ENCODE data around the gene ZBTB43.
"Not testable (repeated sequence)": the region's sequence is repeated elsewhere in the genome, so short reads cannot be mapped to it uniquely, and the experiment has no call there.

Gene ZBTB43

DNA sequence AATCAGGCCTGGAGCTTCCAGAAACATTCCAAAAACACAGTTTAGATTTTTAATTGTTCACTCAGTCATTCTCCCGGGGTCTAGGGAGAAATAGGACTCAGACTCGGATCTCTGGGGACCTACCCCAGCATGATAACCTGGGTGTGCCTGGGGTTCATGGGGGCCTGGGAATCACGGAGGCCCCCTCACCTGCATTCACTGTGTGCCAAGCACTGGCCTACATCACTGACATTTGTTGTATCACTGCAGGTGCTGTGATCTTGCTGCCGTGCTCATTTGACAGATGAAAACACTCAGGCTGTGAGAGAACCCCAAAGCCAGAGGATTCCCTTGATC, 22.8 kb upstream of the ZBTB43 start:
- no peak for DNase-seq (ENCODE audit: low spot score)
- TF ChIP-seq, protein P1, sequence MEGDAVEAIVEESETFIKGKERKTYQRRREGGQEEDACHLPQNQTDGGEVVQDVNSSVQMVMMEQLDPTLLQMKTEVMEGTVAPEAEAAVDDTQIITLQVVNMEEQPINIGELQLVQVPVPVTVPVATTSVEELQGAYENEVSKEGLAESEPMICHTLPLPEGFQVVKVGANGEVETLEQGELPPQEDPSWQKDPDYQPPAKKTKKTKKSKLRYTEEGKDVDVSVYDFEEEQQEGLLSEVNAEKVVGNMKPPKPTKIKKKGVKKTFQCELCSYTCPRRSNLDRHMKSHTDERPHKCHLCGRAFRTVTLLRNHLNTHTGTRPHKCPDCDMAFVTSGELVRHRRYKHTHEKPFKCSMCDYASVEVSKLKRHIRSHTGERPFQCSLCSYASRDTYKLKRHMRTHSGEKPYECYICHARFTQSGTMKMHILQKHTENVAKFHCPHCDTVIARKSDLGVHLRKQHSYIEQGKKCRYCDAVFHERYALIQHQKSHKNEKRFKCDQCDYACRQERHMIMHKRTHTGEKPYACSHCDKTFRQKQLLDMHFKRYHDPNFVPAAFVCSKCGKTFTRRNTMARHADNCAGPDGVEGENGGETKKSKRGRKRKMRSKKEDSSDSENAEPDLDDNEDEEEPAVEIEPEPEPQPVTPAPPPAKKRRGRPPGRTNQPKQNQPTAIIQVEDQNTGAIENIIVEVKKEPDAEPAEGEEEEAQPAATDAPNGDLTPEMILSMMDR (IDR thresholded peaks at IDR 0.05; ENCODE audit: extremely low read depth, missing control alignments): no peak

DNA sequence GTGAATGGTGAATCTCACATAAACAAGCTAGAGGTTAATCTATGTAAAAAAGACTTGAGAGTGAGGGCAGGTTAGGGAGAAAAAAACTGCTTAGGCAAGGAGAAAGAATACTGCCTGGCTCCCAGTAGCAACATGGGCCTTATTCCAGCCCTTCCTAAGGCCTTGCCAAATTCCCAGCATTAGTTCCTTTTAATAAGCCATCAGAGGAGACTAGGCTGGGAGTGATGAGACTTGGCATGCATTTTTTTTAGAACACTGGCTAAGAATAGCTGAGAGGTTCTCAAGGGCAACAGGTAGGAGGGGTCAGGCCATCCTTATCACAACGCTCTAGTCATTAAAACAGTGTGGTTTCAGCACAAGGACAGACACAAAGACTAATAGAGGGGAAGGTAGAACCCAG, 20.9 kb upstream of the ZBTB43 start:
- TF ChIP-seq, protein P1 (IDR thresholded peaks at IDR 0.05; ENCODE audit: extremely low read depth, missing control alignments): no peak
- no peak for DNase-seq (ENCODE audit: low spot score)

DNA sequence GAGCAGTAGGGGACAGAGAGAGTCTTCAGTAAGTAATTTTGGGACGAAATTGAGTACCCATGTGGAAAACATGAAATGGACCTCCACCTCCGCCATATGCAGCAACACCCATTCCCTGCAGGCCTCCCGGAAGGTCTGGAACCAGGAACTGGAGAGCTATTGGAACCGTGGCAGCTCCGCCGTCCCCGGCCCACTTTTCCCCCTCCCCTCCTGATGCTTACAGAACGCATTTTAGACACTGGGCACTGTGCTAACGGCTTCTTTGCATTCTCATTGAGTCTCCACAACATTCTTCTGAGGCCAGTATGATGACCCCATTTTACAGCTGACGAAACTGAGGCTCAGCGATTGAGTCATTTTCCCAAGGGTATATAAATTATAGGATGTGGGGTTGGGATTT, 20.4 kb upstream of the ZBTB43 start:
- TF ChIP-seq, protein P1 (IDR thresholded peaks at IDR 0.05; ENCODE audit: extremely low read depth, missing control alignments): no peak
- DNase-seq (ENCODE audit: low spot score): no peak

DNA sequence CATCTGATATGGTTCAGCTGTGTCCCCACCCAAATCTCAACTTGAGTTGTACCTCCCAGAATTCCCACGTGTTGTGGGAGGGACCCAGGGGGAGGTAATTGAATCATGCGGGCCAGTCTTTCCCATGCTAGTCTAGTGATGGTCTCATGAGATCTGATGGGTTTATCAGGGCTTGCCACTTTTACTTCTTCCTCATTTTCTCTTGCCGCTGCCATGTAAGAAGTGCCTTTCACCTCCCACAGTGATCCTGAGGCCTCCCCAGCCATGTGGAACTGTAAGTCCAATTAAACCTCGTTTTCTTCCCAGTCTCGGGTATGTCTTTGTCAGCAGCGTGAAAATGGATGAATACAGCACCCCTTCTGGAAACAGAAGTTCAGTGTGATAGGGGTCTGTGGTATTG, 20.0 kb upstream of the ZBTB43 start:
- DNase-seq (ENCODE audit: low spot score): not testable (repeated sequence)

DNA sequence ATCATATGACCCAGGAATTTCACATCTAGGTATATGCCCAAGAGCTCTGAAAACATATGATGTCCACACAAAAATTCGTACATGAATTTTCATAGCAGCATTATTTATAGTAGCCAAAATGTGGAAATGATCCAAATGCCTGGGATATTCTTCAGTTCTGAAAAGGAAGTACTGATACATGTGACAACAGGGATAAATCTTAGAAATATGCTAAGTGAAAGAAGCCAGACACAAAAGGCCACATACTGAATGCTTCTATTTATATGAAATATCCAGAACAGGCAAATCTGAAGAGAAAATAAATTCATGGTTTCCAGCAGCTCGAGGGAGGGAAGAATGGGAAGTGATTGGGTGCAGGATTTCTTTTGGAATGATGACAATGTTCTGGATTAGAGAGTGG, 16.8 kb upstream of the ZBTB43 start:
- TF ChIP-seq, protein P1 (IDR thresholded peaks at IDR 0.05; ENCODE audit: extremely low read depth, missing control alignments): no peak
- no peak for DNase-seq (ENCODE audit: low spot score)

DNA sequence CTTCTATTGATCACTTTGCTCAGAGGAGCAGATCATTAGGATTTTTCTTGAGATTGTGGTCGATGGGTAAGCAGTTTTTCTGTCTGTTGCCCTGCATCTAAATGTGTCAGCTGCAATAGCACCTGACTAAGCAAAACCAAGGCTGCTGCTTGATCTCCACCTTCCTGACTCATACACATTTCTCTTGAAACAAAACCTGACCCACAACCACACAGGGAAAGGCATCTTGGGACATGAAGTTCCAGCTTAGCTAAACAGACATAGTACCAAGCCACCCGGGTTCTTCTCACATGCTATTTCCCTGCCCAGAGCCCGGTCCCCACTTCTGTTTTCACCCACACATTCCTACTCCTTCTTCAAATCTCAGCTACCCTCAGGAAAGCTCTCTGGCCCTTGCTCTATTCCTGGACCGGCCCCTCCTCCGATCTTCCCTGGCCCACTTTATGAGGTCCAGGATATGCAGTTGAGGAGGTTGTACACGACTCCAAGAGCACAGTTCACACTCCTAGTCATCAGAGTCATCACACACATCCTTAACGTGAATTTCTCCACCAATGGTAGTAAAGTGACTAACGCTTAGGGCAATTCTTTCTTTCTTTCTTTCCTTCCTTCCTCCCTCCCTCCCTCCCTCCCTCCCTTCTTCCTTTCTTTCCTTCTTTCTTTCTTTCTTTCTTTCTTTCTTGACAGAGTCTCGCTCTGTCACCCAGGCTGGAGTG, 16.0 kb upstream of the ZBTB43 start:
- TF ChIP-seq, protein P1 (IDR thresholded peaks at IDR 0.05; ENCODE audit: extremely low read depth, missing control alignments): no peak
- no peak for DNase-seq (ENCODE audit: low spot score)

DNA sequence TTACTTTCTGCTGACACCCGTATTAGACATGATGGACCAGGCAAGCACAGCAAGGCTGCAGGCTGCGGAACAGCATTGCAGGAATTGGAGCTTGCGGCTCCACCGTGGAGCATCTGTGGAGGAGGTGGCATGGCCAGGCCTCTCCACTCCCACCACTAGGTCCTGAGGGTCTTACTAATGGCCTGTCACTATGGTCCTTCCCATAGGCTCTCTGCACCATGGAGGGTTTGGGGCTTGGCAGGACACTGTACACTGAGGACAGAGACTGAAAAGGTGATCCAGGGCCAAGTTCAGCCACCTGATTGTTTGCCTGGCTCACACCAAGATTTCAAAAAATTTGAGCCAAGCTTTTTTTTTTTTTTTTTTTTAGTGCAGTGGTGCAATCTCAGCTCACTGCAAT, 14.3 kb upstream of the ZBTB43 start:
- TF ChIP-seq, protein P1 (IDR thresholded peaks at IDR 0.05; ENCODE audit: extremely low read depth, missing control alignments): no peak
- no peak for DNase-seq (ENCODE audit: low spot score)
